Activated T-cell treated with anti-CD3 and anti-CD28 coated beads for 48 hours (primary cell): ENCODE measurements around the gene ANKS4B.
"Not testable (repeated sequence)": the region's sequence is repeated elsewhere in the genome, so short reads cannot be mapped to it uniquely, and the experiment has no call there.

Experiments
- DNase-seq: peaks from one replicate; pipeline ENCODE4 v3.0.0-alpha.2; 2020; ENCODE audit warnings: low read depth

The ANKS4B gene

DNA sequence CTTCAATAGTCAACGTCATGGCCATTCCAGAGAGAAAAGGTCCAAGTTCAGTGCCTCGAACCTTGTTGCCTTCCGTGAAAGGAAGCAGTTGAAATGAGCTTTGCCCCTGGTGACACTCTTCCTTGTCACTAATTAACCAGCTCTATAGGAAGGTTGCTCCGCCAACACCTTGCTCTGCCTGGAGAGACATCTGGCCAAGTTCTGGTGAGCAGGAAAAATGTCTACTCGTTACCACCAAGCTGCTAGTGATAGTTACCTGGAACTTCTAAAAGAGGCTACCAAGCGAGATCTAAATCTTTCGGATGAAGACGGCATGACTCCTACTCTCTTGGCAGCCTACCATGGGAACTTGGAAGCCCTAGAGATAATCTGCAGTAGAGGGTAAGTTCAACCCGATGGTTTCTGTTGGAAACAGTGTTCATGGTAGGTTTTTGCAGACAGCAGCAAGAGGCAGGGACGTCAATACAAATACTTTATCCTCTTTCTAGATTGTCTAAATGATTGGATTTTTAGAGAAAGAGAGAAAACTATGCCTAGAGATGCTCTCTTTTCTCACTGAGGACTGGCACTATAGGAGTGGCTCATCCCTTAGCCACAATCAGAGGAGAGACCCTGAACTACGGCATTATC lies at the start of gene ANKS4B:
Gene ANKS4B, plus strand, starts transcription at position 179 of the 630 bp plus-strand sequence. Its CDS starts 39 bp downstream, at position 218.
- no peak for DNase-seq

DNA sequence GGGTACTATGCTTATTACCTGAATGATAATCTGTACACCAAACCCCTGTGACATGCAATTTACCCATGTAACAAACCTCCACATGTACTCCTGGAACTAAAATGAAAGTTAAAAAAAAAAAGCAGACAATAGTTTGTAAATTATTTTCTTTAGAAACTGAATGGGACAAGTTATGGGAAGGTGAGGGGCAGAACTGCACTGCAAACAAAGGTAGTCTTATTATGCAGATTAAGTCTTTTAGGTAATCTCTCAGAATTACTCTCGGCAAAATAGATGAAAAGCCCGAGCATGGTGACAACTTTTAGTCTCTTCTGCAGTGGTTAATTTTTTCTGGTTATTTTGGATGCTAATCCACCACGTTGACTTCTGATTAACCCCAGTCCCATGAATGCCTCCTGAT lies 49.5 kb upstream of the ANKS4B start:
- DNase-seq, result no peak

- peak; percentile 20 for DNase-seq
Observed at GRCh38 chr16:21184834-21185233, 48.7 kb upstream of the ANKS4B start.

DNA sequence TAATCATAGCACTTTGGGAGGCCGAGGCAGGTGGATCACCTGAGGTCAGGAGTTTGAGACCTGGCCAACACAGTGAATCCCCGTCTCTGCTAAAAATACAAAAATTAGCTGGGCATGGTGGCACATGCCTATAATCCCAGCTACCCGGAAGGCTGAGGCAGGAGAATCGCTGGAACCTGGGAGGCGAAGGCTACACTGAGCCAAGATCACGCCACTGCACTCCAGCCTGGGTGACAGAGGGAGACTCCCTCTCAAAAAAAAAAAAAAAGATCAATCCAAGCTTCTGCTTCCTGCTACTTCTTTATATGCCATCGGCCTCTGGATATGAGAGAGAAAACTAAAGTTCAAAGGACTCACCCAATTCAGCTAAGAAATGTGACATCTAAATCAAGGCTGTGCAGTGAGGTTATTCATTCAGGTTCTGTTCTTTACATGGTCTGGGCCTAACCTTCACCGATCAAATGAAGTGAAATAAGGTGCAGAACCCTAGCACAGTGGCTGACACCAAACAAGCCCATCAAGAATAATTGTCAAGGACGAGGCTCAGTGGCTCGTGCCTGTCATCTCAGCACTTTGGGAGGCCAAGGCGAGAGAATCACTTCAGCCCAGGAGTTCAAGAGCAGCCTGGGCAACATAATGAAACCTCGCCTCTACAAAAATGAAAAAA lies 47.7 kb upstream of the ANKS4B start:
- DNase-seq, result no peak

- DNase-seq, result no peak
Observed at GRCh38 chr16:21186326-21186691, 47.2 kb upstream of the ANKS4B start.

DNA sequence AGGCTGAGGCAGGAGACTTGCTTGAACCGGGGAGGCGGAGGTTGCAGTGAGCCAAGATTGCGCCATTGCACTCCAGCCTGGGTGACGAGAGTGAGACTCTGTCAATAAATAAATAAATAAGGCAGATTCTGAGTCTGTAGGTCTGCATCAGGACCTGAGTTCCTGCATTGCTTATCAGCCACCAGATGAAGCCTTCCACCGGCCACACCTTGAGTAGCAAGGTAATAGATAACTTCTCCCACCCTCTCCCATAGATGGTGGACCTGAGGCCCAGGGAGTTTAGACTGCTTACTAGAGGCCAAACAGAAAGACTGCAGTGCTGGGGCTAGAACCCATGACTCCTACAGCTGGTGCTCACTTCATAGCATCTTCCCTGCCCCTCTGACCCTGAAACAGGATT lies 44.2 kb upstream of the ANKS4B start:
- DNase-seq, result no peak

DNA sequence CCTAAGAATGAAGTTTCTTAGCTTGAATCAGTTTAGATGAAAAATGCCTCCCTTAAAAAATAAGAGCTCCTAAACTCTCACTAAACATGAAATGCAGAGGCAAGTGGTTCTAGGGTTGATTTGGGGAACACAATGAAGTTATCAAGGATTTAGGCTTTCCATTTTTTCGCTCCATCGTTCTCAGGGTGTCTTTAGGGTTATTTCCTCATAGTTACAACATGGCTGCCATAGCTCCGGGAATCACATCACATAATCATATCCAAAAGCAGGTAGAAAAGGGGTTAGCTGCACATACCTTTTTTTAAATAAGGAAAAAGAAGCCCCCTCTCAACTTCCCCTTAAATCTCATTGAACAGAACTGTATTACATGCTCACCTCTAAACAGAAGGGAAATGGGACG lies 43.5 kb upstream of the ANKS4B start:
- DNase-seq, result no peak

DNA sequence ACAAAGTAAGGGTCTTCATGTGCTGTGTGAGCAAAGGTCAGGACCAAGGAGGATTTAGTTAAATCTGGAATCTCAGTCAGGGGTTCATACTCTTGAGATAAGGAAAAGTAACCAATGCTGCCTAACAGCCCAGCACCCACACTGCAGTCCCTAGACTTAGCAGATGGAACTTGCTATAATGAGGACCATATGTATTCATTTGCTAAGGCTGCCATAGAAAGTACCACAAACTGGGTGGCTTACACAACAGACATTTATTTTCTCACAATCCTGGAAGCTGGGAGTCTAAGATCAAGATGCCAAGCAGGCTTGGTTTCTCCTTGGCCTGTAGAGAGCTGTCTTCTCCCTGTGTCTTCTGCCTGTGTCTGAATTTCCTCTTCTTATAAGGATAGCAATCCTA lies 42.9 kb upstream of the ANKS4B start:
- DNase-seq, result no peak

- no peak for DNase-seq
Observed at GRCh38 chr16:21192991-21193390, 40.5 kb upstream of the ANKS4B start.

- no peak for DNase-seq
Observed at GRCh38 chr16:21194771-21195301, 38.7 kb upstream of the ANKS4B start.

- not testable (repeated sequence) for DNase-seq
Observed at GRCh38 chr16:21195330-21195729, 38.2 kb upstream of the ANKS4B start.

- no peak for DNase-seq
Observed at GRCh38 chr16:21197112-21197511, 36.4 kb upstream of the ANKS4B start.

- DNase-seq, result no peak
Observed at GRCh38 chr16:21197621-21198020, 35.9 kb upstream of the ANKS4B start.

DNA sequence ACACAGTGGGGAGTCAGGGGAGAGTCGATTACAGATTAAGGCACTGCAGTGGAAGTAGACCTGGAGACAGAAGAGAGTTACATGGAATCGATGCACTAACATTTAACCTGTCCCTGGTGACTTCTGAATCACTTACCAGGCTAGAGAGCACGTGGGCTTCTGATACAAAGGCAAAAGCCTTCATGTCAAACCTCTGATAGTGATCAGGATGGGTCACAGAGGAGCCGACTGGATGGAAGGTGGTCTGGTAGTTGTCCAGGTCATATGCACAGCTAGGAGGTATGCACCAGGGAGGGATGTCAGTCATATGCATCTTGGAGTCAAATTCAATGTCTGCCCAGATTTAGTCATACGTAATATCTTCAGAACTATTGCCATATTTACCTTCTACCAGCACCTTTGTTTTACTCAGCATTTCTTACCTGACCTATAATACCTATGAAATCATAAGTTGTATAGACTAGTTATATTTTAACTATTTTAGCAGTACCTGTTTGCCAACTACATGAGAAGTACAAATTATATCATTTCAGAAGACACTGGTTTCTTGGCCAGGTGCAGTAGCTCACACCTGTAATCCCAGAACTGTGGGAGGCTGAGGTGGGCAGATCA lies 33.8 kb upstream of the ANKS4B start:
- DNase-seq, result no peak

DNA sequence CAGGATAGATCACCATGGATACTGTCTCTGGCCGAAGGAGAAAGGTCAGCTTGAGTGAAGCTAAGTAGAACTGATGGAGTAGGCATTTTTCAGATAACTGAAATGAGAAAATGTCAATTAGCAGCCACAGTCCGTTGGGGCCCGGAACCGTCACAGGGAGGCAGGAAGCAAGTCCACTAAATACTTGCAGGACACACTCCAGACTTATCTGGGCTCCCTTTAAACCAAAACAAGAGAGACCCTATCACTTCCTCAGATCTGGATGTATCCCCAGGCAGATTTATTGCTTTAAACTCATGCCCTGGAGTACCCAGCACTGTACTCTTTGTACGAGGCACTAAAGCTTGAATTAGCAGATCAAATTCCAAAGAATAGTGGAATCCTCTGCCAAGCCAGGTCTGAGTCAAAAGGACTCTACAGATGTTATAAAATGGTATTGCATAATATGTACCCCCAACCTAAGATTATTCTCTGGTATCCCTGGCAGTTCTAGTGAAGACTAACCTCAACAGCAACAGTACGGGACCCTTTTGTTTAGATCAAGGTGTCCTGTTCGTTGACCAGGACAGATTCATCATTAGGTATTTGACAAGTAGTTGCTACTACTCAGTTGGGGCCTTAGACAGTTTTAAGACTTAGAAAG lies 30.2 kb upstream of the ANKS4B start:
- no peak for DNase-seq

- no peak for DNase-seq
Observed at GRCh38 chr16:21205303-21205702, 28.2 kb upstream of the ANKS4B start.

DNA sequence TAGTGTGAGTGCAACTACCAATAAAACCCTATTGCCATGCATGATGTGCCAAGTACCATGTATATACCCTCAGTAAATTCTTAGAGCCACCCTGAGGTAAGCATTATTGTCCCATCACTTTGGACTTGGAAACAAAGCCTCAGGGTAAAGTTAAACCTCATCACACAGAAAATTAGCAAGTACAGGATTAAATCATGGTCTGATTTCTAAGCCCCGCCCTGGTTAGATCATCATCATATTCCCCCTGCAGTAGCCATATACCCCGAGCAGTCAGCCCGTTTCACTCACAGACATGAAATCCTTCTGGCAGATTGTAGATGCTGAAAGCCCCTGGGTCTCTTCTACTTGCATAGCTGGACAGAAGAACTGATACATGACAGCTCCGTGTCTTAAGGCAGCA lies 26.9 kb upstream of the ANKS4B start:
- DNase-seq, result no peak

DNA sequence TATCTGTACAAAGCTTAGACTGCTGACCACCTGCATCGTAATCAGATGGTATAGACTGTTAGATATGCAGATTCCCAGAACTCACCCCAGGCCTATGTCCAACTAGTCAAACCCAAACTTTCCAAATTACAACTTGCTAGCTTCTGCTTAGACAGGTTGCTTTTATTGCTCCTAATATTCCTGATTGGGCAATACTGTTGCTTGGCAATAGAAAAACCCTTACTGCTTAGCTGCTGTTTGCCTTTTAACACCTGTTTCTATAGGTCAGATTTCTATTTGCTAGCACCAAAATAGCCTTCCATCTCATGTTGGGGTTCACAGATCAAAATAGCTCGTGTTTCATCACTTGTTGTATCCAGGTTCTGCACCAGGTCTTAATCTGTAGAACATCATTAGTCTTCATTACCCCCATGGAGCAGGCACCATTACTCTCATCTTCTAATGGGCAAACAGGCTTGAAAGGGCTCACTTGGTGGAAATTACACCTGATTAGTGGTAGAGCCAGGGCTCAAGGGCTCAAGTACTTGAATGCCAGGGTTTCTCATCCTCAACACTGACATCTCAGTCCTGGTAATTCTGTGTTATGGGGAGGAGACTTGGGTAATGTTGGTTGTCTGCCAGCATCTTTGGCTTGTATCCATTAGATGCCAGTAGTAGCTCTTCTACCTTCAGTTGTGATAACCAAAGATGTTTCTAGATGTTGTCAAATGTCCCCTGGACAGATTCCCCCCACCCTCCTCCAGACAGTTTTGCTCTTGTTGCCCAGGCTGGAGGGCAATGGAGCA lies 24.9 kb upstream of the ANKS4B start:
- no peak for DNase-seq

GRCh38 chr16:21211486-21211885 lies 22.0 kb upstream of the ANKS4B start, which contains the start of gene ZP2:
TSS of gene ZP2 (minus strand) at chr16:21211574. CDS start at chr16:21211547, 27 bp downstream.
- no peak for DNase-seq

DNA sequence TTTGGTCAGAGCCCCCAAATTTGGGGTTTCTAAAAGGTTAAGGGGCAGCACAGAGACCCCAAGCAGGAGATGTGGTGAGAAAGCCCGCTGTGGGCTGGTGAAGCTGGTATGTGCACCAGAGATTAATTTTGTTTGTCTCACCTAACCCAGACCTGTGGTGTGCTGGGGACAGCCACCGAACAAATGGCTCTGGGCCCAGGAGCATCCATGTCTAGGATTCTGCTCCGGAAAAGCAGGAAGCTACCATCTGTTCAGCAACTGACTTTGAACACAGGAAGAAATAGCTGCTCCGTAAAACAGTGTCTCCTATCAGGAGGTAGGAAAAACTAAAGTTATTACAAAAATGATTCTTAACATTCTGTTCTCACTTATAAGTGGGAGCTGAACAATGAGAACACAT lies 19.4 kb upstream of the ANKS4B start:
- DNase-seq, result no peak

- no peak for DNase-seq
Observed at GRCh38 chr16:21217121-21217520, 16.4 kb upstream of the ANKS4B start.

- DNase-seq, result no peak
Observed at GRCh38 chr16:21218153-21218552, 15.3 kb upstream of the ANKS4B start.
